BJ (cell line): ENCODE measurements around the gene LDLRAD3. TPM values are rescaled to one million over a fixed set of nuclear protein-coding genes. Genes with fewer than 3 reads are reported as not detected.

ENCODE experiments used
- CTCF ChIA-PET: fragments of 350-600 bp; formaldehyde crosslinking; extraction: SDS; loops from one replicate; lab custom pipeline; 2021; ENCODE audit warnings: antibody characterized with exemption, inconsistent platforms; lab: Yijun Ruan, JAX
- POLR2A ChIA-PET: fragments of 300-600 bp; sonication (Branson Sonifier 250); formaldehyde crosslinking; extraction: SDS; loops from one replicate; lab custom pipeline; 2021; ENCODE audit warnings: antibody characterized with exemption; lab: Charles Lee
- DNase-seq: peaks from one replicate; pipeline ENCODE4 v3.0.0-alpha.2; 2011; ENCODE audit warnings: low read depth
- H3K27me3 ChIP-seq: 2 replicates; pipeline ENCODE4 v1.6.0; 2011; ENCODE audit warnings: low read length; ENCODE audit not compliant: control insufficient read depth, insufficient read depth
- H3K36me3 ChIP-seq: 2 replicates; pipeline ENCODE4 v1.5.1; 2011; ENCODE audit warnings: low read length; ENCODE audit not compliant: control insufficient read depth, insufficient read depth
- H3K4me3 ChIP-seq: 2 replicates; pipeline ENCODE4 v1.5.1; 2011; ENCODE audit warnings: low read depth, mild to moderate bottlenecking, control low read depth, low read length
- CTCF ChIP-seq: IDR thresholded peaks from 2 replicates; pipeline ENCODE4 v1.5.1; 2011; ENCODE audit warnings: low read depth, mild to moderate bottlenecking, control low read depth, inconsistent platforms, low read length, moderate library complexity; ENCODE audit not compliant: insufficient read depth
- polyA plus RNA-seq: library from polyadenylated mRNA; depleted of rRNA; stranded (reverse); fragments of >200 nt; gene quantifications from 2 replicates; pipeline ENCODE4 v1.2.3, GENCODE V29; 2011

Gene LDLRAD3
- polyA plus RNA-seq, 1 experiment: 3.5 TPM

DNA sequence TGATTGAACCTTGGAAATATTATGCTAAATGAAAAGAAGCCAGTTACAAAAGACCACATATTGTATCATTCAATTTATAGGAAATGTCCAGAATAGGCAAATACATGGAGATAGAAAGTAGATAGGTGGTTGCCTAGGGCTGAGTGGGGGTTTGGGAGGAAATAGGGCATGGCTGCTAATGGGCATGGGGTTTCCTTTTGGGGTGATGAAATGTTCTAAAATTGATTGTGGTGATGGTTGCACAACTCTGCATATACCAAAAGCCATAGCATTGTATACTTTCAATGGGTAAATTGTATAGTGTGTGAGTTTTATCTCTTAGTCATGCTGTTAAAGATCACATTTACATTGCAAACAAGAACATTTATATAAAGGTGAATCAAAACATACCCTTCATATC, 48.7 kb downstream of the LDLRAD3 start:
- POLR2A ChIA-PET: no interaction called here
- DNase-seq: no peak
- H3K4me3 ChIP-seq: no peak overlapping the region
- CTCF ChIA-PET: no interaction called here
- H3K27me3 ChIP-seq: no peaks in the 10 kb centered on the region
- H3K36me3 ChIP-seq: no peaks in the 10 kb centered on the region
- TF ChIP-seq CTCF: no peak

DNA sequence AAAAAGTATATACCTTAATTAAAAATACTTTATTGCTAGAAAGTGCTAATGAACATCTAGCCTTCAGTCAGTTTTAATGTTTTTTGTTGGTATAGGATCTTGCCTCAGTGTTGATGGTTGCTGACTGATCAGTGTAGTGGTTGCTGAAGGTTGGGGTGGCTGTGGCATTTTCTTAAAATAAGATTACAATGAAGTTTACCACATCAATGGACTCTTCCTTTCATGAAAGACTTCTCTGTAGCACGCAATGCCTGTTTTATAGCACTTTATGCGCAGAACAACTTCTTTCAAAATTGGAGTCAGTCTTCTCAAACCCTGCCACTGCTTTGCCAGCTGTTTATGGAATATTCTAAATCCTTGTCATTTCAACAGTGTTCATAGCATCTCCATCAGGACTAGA, 50.6 kb downstream of the LDLRAD3 start:
- DNase-seq: no peak

GRCh38 chr11:35995681-35996271, 51.9 kb downstream of the LDLRAD3 start:
- DNase-seq: no peak
- TF ChIP-seq CTCF: no peak
- Histone ChIP-seq H3K27me3 (no peaks in the 10 kb centered on the region), H3K4me3 (no peak overlapping the region), H3K36me3 (no peaks in the 10 kb centered on the region)
- ChIA-PET POLR2A (no interaction called here), CTCF (no interaction called here)

More for the DNA sequence above, 50.6 kb downstream of the LDLRAD3 start:
- Histone ChIP-seq H3K36me3 (no peaks in the 10 kb centered on the region), H3K4me3 (no peak overlapping the region), H3K27me3 (no peaks in the 10 kb centered on the region)
- POLR2A ChIA-PET: no interaction called here
- TF ChIP-seq CTCF: no peak
- CTCF ChIA-PET: no interaction called here

- ChIA-PET CTCF (no interaction called here), POLR2A (no interaction called here)
- H3K4me3 ChIP-seq: no peak overlapping the region
- no peak for DNase-seq
- no peak; the same call in 1 of the 2 replicates for TF ChIP-seq CTCF
- no peaks in the 10 kb centered on the region for H3K36me3 ChIP-seq
- H3K27me3 ChIP-seq: no peaks in the 10 kb centered on the region
These were observed 54.1 kb downstream of the LDLRAD3 start for GRCh38 chr11:35997902-35998520.

- POLR2A ChIA-PET: no interaction called here
- no peak for TF ChIP-seq CTCF
- no peak for DNase-seq
- CTCF ChIA-PET: no interaction called here
- no peak overlapping the region for H3K4me3 ChIP-seq
- H3K27me3 ChIP-seq: no peaks in the 10 kb centered on the region
- H3K36me3 ChIP-seq: no peaks in the 10 kb centered on the region
These were observed 54.8 kb downstream of the LDLRAD3 start for GRCh38 chr11:35998634-35999033.
